DMS53 treated with DMSO at 0.1 percent for 48 hours (cell line): ENCODE measurements around the gene TNNC1.

Source experiments
- DNase-seq: peaks from one replicate; lab custom pipeline; 2025; ENCODE audit not compliant: unreplicated experiment; lab: John Stamatoyannopoulos, UW

The TNNC1 gene

DNA sequence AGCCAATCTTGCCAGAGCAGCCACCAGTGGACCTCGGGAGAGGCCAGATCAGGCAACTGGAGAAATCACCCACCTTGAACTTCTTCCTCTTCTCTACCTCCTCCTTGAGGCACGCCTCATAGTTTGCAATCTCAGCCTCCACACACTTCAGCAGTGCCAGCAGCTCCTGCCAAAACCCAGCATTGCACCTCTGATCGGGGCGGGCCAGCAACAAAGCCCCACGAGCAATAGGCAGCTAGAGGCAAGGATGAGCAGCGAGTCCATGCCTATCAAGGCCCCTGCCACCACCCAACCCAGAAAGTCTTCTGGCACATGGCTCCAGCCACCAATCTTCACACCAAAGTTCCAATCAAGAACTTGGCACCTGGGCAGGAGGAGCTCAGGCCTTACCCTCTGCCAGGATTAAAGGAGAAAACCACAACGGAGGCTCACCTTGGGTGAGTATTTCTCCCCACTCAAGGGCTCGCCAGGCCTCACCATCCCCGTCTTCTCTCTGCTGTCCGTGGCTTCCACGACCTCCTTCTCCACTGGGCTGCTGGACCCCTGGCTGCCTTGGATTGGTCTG lies 51.1 kb downstream of the TNNC1 start:
- DNase-seq: no peak

DNA sequence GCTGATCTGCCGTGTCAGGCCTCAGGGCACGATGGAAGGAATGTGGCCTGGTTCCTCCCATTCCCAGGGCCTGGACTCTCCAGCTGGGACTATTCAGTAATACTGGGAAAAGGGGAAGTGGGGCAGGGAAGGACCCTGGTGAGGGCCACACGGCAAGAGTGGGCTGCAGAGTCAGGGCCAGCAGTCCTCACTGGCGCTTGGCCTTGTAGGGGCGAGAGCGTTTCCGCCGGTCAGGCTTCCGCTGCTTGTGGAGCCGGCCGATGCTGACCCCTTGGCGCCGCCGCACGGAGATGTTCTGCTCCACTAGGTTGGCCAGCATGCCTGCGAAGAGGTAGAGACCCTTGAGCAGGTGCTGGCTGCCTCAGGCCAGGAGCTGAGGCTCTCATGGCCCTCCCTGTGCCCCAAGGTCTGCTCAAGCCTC lies 51.7 kb downstream of the TNNC1 start:
- no peak for DNase-seq

DNA sequence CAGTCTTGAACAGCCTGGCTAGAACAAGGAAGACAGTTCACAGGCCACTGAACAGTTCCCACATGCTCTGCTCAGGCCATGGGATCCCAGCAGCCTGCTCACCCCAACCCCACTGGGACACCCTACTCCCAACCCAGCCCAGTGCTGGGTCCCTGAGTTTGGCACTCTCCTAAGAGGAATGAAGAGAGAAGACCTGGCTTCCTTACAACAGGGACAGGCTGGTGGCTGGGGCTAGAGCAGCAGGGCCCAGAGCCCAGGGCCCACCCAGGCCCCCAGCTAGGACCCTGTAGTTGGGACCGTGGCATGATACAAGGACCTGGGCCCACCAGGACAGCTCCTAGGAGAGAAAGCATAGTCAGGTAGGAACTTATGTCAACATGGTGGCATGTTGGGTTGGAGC lies 52.3 kb downstream of the TNNC1 start:
- no peak for DNase-seq
